ENCODE measurements around the gene IL17RD.

Gene IL17RD

GRCh38 chr3:57151749-57152148 is 13.4 kb downstream of the IL17RD start:
- Mint-ChIP-seq H3K27me3 (peaks cover 20 to 25% of the 10 kb centered on the region in 2 donors), H3K4me1 (no peaks in the 10 kb centered on the region), H3K9me3 (no peaks in the 10 kb centered on the region), H3K36me3 (no peaks in the 10 kb centered on the region), H3K27ac (no peak overlapping the region), H3K4me3 (no peak overlapping the region)
- DNase-seq (no peak), ATAC-seq (replicated peaks) (no peak)

GRCh38 chr3:57151021-57151449 is 14.1 kb downstream of the IL17RD start:
- H3K4me1 Mint-ChIP-seq, result no peaks in the 10 kb centered on the region
- H3K27me3 Mint-ChIP-seq, result peaks cover 18 to 20% of the 10 kb centered on the region in 2 donors
- ATAC-seq (replicated peaks) (no peak), DNase-seq (no peak)
- H3K9me3 Mint-ChIP-seq, result no peaks in the 10 kb centered on the region
- H3K27ac Mint-ChIP-seq, result no peak overlapping the region
- no peaks in the 10 kb centered on the region for H3K36me3 Mint-ChIP-seq
- no peak overlapping the region for H3K4me3 Mint-ChIP-seq

GRCh38 chr3:57150113-57150581 is 15.0 kb downstream of the IL17RD start:
- DNase-seq (no peak), ATAC-seq (replicated peaks) (no peak)
- Mint-ChIP-seq H3K27ac (no peak overlapping the region), H3K36me3 (no peaks in the 10 kb centered on the region), H3K9me3 (no peaks in the 10 kb centered on the region), H3K4me3 (no peak overlapping the region), H3K4me1 (no peaks in the 10 kb centered on the region), H3K27me3 (peaks cover 15 to 19% of the 10 kb centered on the region in 2 donors)

- peaks cover 0 to under 1% of the 10 kb centered on the region in 2 donors for H3K4me1 Mint-ChIP-seq
- H3K4me3 Mint-ChIP-seq, result no peak overlapping the region
- DNase-seq, result no peak
- H3K9me3 Mint-ChIP-seq, result no peaks in the 10 kb centered on the region
- ATAC-seq (replicated peaks), result no peak
- H3K27me3 Mint-ChIP-seq, result peaks cover 21 to 22% of the 10 kb centered on the region in 2 donors
- no peak overlapping the region for H3K27ac Mint-ChIP-seq
- H3K36me3 Mint-ChIP-seq, result no peaks in the 10 kb centered on the region
Observed at GRCh38 chr3:57147071-57147470, 18.1 kb downstream of the IL17RD start.

DNA sequence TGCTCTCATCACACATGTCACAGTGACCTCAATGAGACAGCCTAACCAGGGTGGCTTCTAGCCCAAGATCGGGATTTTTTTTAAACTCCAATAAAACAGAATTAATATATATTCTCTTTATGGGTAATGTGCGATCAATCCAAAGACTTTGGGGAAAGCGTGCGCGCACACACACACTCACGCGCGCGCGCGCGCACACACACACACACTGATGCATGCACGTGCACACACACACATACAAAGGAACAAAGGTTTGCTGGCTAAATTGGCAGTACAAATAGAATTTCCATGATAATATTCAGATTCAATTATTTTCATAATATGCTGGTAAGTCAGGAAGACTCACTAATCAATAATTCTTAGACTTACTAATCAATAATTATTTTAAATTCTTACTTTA is 19.3 kb downstream of the IL17RD start:
- Mint-ChIP-seq H3K27me3 (peaks cover 26 to 27% of the 10 kb centered on the region in 2 donors), H3K4me1 (peaks cover 2 to 6% of the 10 kb centered on the region in 2 donors), H3K27ac (no peak overlapping the region), H3K4me3 (no peak overlapping the region), H3K9me3 (no peaks in the 10 kb centered on the region), H3K36me3 (no peaks in the 10 kb centered on the region)
- no peak for ATAC-seq (replicated peaks)
- DNase-seq, result no peak

GRCh38 chr3:57144952-57145351 is 20.2 kb downstream of the IL17RD start:
- no peak overlapping the region for H3K4me3 Mint-ChIP-seq
- DNase-seq (no peak), ATAC-seq (replicated peaks) (no peak)
- peaks cover 23 to 27% of the 10 kb centered on the region in 2 donors for H3K27me3 Mint-ChIP-seq
- H3K9me3 Mint-ChIP-seq, result no peaks in the 10 kb centered on the region
- no peak overlapping the region for H3K27ac Mint-ChIP-seq
- H3K36me3 Mint-ChIP-seq, result no peaks in the 10 kb centered on the region
- peaks cover 2 to 6% of the 10 kb centered on the region in 2 donors for H3K4me1 Mint-ChIP-seq

DNA sequence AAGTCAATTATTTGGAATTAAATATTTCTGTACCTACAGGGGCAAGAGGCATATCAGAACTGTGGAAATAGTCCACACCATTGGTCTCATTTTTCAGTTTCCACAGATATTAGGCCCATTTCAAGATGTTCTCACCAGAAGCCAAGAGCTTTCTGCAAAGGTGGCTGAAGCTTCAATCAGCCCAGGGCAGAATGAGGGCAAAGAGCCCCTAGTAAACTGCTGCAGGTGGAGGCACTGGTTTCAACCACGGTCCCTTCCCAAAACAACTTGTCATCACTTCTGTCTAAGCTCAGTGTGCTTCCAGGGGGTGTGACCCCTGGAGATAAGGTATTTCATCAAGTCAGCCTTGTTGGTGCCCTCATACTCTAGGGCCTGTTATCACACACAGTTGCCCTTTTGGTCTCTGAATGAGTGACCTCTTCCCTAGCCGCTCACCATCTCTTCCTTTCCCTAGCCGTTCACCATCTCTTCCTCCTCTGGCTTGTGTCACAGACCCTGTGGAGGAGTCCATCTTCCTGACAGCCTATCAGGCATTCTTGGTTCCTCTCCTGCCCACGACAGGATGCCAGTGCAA is 21.2 kb downstream of the IL17RD start:
- Mint-ChIP-seq H3K36me3 (no peaks in the 10 kb centered on the region), H3K9me3 (no peaks in the 10 kb centered on the region), H3K27ac (no peak overlapping the region), H3K4me1 (peaks cover 2 to 6% of the 10 kb centered on the region in 2 donors), H3K27me3 (peaks cover 23 to 30% of the 10 kb centered on the region in 2 donors), H3K4me3 (no peak overlapping the region)
- no peak for ATAC-seq (replicated peaks)
- no peak for DNase-seq

- Mint-ChIP-seq H3K27me3 (peaks cover 28 to 45% of the 10 kb centered on the region in 2 donors), H3K36me3 (no peaks in the 10 kb centered on the region), H3K9me3 (no peaks in the 10 kb centered on the region), H3K4me3 (no peak overlapping the region), H3K27ac (no peak overlapping the region), H3K4me1 (peaks cover 2 to 6% of the 10 kb centered on the region in 2 donors)
- no peak for ATAC-seq (replicated peaks)
- DNase-seq, result no peak
Observed at GRCh38 chr3:57142411-57142723, 22.8 kb downstream of the IL17RD start.

DNA sequence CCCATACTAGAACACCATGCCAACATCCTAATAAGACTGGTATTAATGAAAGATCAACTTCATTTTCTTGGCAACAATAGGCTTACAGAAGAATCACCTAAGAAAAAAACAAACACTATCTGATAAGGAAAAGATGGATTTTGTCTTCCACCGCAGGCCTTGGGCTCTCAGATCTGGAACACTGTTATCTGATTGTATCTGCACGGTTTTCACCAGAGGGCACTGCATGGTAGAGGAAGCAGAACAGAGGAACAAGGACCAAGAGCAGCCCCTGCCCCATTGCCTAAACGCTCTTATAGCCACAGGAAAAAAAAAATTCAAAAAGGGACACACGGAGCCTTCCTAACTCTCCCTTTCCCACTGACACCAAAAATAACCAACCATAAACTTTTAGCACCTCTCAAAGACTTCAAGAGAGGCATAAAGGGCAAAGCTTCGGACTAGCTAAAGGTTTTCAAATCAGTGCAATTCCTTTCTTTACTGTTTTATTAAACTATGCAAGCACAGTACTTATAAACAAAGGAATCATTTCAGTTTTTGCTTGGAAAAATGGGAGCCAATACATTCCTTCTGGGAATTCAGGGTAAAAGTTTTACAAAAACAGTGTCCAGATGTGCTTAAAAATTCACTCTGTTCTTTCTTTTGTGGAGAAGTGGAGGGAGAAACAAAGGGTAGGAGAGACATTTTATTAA is 23.3 kb downstream of the IL17RD start:
- peaks cover 2 to 6% of the 10 kb centered on the region in 2 donors for H3K4me1 Mint-ChIP-seq
- DNase-seq, result no peak
- H3K4me3 Mint-ChIP-seq, result no peak overlapping the region
- peaks cover 33 to 50% of the 10 kb centered on the region in 2 donors for H3K27me3 Mint-ChIP-seq
- no peaks in the 10 kb centered on the region for H3K9me3 Mint-ChIP-seq
- ATAC-seq (replicated peaks), result no peak
- H3K36me3 Mint-ChIP-seq, result no peaks in the 10 kb centered on the region
- no peak overlapping the region for H3K27ac Mint-ChIP-seq

DNA sequence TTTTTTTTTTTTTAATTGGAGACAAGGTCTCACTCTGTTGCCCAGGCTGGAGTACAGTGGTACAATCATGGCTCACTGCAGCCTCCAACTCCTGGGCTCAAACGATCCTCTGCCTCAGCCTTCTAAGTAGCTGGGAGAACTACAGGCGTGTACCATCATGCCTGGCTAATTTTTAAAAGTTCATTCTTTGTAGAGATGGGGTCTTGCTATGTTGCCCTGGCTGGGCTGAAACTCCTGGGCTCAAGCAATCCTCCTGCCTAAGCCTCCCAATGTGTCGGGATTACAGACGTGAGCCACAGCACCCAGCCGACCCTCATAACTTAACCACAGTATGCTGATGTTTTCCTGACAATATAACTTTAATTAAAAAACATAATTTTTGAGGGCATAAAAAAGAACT is 24.3 kb downstream of the IL17RD start:
- peaks cover 33 to 54% of the 10 kb centered on the region in 2 donors for H3K27me3 Mint-ChIP-seq

DNA sequence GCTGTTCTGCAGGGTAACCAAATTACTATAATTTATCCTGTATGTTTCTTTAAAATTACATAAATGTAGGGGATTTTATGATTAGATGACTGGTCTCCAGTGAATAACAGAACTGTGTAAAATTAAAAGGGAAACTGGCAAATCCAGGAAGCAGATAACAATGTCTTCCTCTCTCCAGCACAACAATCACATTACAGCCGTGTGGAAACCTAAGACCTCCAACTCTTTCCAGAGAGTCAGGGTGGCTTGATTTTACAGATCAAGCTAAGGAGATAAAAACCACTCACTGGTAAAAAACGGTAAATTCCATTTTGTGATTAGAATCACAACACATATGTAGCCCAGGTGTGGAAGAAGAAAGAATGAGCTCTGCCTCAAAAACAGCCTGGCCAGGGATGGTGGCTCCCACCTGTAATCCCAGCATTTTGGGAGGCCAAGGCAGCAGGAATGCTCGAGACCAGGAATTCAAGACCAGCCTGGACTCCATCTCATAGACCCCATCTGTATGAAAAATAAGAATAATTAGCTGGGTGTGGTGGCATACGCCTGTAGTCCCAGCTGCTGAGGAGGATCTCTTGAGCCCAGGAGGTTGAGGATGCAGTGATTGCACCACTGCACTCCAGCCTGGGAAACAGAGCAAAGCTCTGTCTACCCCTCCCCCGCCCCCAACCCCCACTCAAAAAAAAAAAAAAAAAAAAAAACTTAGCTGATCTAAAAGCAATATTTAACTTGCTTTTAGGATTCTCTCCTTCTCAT is 29.0 kb downstream of the IL17RD start:
- Mint-ChIP-seq H3K27me3 (peaks cover 25 to 26% of the 10 kb centered on the region in 2 donors), H3K36me3 (no peaks in the 10 kb centered on the region), H3K4me3 (no peak overlapping the region), H3K27ac (no peak overlapping the region), H3K9me3 (no peaks in the 10 kb centered on the region), H3K4me1 (no peaks in the 10 kb centered on the region)
- DNase-seq (no peak), ATAC-seq (replicated peaks) (no peak)

More for the DNA sequence above, 24.3 kb downstream of the IL17RD start:
- Mint-ChIP-seq H3K4me1 (peaks cover 2 to 6% of the 10 kb centered on the region in 2 donors), H3K27ac (no peak overlapping the region), H3K4me3 (no peak overlapping the region), H3K9me3 (no peaks in the 10 kb centered on the region), H3K36me3 (no peaks in the 10 kb centered on the region)
- DNase-seq (no peak), ATAC-seq (replicated peaks) (no peak)

- ATAC-seq (replicated peaks) (no peak), DNase-seq (no peak)
- Mint-ChIP-seq H3K4me1 (no peaks in the 10 kb centered on the region), H3K36me3 (no peaks in the 10 kb centered on the region), H3K27ac (no peak overlapping the region), H3K27me3 (peaks cover 24 to 26% of the 10 kb centered on the region in 2 donors), H3K4me3 (no peak overlapping the region), H3K9me3 (no peaks in the 10 kb centered on the region)
Observed at GRCh38 chr3:57133157-57133556, 32.0 kb downstream of the IL17RD start.

DNA sequence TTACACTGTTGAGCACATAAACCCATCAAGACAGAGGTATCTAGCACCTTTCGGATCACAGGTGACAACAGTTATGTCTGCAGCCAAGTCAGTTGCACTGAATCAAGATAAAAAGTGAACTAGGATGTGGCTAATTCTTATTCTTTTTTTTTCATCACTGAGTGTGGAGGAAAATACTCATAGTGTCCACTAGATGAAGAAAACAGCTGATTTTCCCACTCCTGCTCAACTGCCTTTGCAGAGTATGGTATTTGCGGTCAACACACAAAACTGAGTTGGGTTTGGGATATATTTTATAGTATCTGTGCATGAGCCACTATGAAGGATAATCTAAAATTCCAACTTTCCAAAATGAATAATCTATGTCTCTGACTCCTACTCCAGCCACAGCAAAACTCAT is 32.5 kb downstream of the IL17RD start:
- no peaks in the 10 kb centered on the region for H3K36me3 Mint-ChIP-seq
- H3K9me3 Mint-ChIP-seq, result no peaks in the 10 kb centered on the region
- H3K27me3 Mint-ChIP-seq, result peaks cover 19 to 21% of the 10 kb centered on the region in 2 donors
- DNase-seq (no peak), ATAC-seq (replicated peaks) (no peak)
- no peak overlapping the region for H3K27ac Mint-ChIP-seq
- H3K4me1 Mint-ChIP-seq, result no peaks in the 10 kb centered on the region
- no peak overlapping the region for H3K4me3 Mint-ChIP-seq

- H3K27ac Mint-ChIP-seq, result no peak overlapping the region
- H3K4me3 Mint-ChIP-seq, result no peak overlapping the region
- DNase-seq, result no peak
- H3K27me3 Mint-ChIP-seq, result peaks cover 7 to 12% of the 10 kb centered on the region in 2 donors
- ATAC-seq (replicated peaks), result no peak
- no peaks in the 10 kb centered on the region for H3K36me3 Mint-ChIP-seq
- no peaks in the 10 kb centered on the region for H3K9me3 Mint-ChIP-seq
- H3K4me1 Mint-ChIP-seq, result no peaks in the 10 kb centered on the region
Observed at GRCh38 chr3:57131210-57131588, 34.0 kb downstream of the IL17RD start.

All from stimulated activated naive B cell treated with anti-CD40 and anti-IgM and Interleukin-4, amounts not matched to agents 10 μg/mL and 1 μg/mL and 100 μg/mL, for 72 hours (primary cell).